ENCODE data around the gene SCD5. TPM values are rescaled to one million over a fixed set of nuclear protein-coding genes. Genes with fewer than 3 reads are reported as not detected.

Gene SCD5
- total RNA-seq, 1 donor: 1.0 TPM

- Histone ChIP-seq H3K9me3 (ENCODE audit: low read depth, low read length) (no peaks in the 10 kb centered on the region), H3K4me3 (ENCODE audit: low read length) (no peak overlapping the region)
These were observed 158.6 kb downstream of the SCD5 start for GRCh38 chr4:82639971-82640370.

DNA sequence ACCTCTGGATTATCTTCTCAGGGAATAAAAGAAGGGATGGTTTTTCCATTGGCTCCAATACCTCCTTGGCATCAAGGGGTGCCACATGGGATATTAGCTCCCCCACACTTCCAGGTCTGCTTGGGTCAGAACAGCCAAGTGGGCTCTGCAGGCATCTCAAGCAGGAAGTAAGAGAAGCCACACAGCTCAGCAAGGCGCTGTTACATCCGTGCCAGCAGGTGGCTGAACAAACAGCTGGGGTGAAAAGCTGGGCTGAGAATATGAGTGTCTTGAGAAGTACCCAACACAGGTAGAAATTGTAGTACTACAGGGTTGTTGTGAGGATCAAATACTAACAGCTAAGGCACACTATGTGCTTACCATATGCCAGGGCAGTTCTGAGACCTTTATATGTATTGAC, 160.1 kb downstream of the SCD5 start:
- Histone ChIP-seq H3K27me3 (ENCODE audit: insufficient read depth, low read length) (no peaks in the 10 kb centered on the region), H3K4me1 (ENCODE audit: insufficient read depth, low read length) (no peaks in the 10 kb centered on the region), H3K4me3 (ENCODE audit: low read length) (no peak overlapping the region)

More at GRCh38 chr4:82639971-82640370, 158.6 kb downstream of the SCD5 start:
- H3K27me3 ChIP-seq (ENCODE audit: insufficient read depth, low read length): no peaks in the 10 kb centered on the region
- H3K4me1 ChIP-seq (ENCODE audit: insufficient read depth, low read length): no peaks in the 10 kb centered on the region

DNA sequence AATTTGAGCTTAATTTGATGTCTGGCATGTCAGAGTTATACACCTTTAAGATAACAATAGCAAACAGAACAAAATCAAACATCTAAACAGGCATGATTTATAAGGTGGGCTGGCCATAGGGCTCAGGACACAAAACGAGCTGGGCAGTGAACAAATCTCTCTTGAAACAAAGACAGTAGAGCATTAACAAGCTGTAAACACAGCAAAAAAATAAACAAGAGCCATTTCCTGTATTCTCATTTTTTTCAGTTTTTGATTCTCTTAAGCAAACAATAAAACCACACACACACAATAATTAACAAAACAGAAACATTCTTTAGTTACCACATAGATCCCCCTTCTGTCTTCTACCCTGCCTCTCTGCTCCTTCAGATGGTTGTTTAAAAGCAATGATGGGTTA, 168.5 kb downstream of the SCD5 start:
- no peaks in the 10 kb centered on the region for H3K9me3 ChIP-seq (ENCODE audit: low read depth, low read length)
- no peaks in the 10 kb centered on the region for H3K27me3 ChIP-seq (ENCODE audit: insufficient read depth, low read length)
- no peak overlapping the region for H3K4me3 ChIP-seq (ENCODE audit: low read length)

More for the DNA sequence above, 160.1 kb downstream of the SCD5 start:
- no peaks in the 10 kb centered on the region for H3K9me3 ChIP-seq (ENCODE audit: low read depth, low read length)

DNA sequence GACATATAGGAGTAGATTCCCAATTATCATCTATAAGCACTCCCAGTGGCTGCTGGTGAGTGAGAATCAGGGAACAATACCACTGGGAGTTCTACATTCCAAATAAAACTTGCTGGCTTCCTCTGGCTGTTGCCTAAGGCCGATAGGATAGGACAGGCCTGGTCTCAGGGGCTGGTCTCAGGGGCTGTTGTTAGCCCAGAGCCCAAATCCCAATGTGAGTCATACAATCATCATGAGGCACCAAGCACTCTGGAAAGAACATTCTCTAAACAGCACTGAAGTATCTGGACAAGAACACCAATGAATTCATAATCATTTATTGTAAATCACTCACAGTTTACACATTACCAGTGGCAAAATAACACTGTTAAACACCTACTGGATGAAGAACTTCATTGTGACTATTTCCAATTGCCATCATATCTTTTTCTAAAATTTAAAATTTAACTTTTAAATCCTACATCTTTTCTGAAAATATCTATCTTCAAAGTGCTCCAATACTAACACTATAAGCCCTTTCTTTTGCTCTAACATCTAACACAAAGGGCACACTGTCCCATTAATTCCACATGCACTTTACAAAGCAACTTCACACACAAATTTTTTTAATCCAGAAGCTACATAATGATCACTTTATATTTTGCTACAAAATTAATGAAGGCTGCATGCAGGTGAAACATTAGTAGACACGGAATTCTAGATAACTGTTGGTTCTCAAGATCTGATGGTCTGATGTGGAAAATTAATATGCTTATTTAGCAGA, 169.2 kb downstream of the SCD5 start:
- Histone ChIP-seq H3K4me1 (ENCODE audit: insufficient read depth, low read length) (no peaks in the 10 kb centered on the region), H3K27me3 (ENCODE audit: insufficient read depth, low read length) (no peaks in the 10 kb centered on the region), H3K9me3 (ENCODE audit: low read depth, low read length) (no peaks in the 10 kb centered on the region), H3K4me3 (ENCODE audit: low read length) (no peak overlapping the region)

More for the DNA sequence above, 168.5 kb downstream of the SCD5 start:
- no peaks in the 10 kb centered on the region for H3K4me1 ChIP-seq (ENCODE audit: insufficient read depth, low read length)

GRCh38 chr4:82626251-82626868, 172.2 kb downstream of the SCD5 start:
- Histone ChIP-seq H3K9me3 (ENCODE audit: low read depth, low read length) (no peaks in the 10 kb centered on the region), H3K4me1 (ENCODE audit: insufficient read depth, low read length) (no peaks in the 10 kb centered on the region), H3K27me3 (ENCODE audit: insufficient read depth, low read length) (no peaks in the 10 kb centered on the region), H3K4me3 (ENCODE audit: low read length) (no peak overlapping the region)

DNA sequence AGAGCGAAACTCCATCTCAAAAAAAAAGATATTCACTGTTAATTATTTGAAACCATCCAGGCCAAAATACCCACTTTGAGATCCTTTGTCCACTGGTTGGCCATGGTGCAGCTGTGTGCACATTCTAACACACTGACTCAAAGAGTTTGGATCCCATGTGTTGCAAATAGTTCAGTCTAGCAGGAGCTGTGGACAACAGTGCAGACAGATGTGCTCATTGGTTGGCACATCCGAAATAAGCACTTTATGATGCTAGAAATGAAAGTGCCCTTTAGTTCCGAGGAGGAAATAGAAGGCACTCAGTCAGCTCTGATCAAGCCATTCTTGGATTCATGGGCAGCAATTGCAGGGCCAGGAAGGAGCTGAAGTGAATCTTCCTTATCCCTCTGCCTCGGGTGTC, 173.8 kb downstream of the SCD5 start:
- no peaks in the 10 kb centered on the region for H3K4me1 ChIP-seq (ENCODE audit: insufficient read depth, low read length)
- H3K9me3 ChIP-seq (ENCODE audit: low read depth, low read length): no peaks in the 10 kb centered on the region
- H3K4me3 ChIP-seq (ENCODE audit: low read length): no peak overlapping the region
- no peaks in the 10 kb centered on the region for H3K27me3 ChIP-seq (ENCODE audit: insufficient read depth, low read length)

- no peak overlapping the region for H3K4me3 ChIP-seq (ENCODE audit: low read length)
- no peaks in the 10 kb centered on the region for H3K4me1 ChIP-seq (ENCODE audit: insufficient read depth, low read length)
- H3K9me3 ChIP-seq (ENCODE audit: low read depth, low read length): no peaks in the 10 kb centered on the region
- no peaks in the 10 kb centered on the region for H3K27me3 ChIP-seq (ENCODE audit: insufficient read depth, low read length)
These were observed 175.4 kb downstream of the SCD5 start for GRCh38 chr4:82623121-82623683.

GRCh38 chr4:82621251-82621650, 177.3 kb downstream of the SCD5 start:
- no peaks in the 10 kb centered on the region for H3K27me3 ChIP-seq (ENCODE audit: insufficient read depth, low read length)
- H3K9me3 ChIP-seq (ENCODE audit: low read depth, low read length): no peaks in the 10 kb centered on the region
- H3K4me1 ChIP-seq (ENCODE audit: insufficient read depth, low read length): no peaks in the 10 kb centered on the region
- no peak overlapping the region for H3K4me3 ChIP-seq (ENCODE audit: low read length)

GRCh38 chr4:82620126-82620735, 178.4 kb downstream of the SCD5 start:
- Histone ChIP-seq H3K9me3 (ENCODE audit: low read depth, low read length) (no peaks in the 10 kb centered on the region), H3K27me3 (ENCODE audit: insufficient read depth, low read length) (no peaks in the 10 kb centered on the region), H3K4me3 (ENCODE audit: low read length) (no peak overlapping the region)

GRCh38 chr4:82618103-82618720, 180.4 kb downstream of the SCD5 start:
- no peak overlapping the region for H3K4me3 ChIP-seq (ENCODE audit: low read length)
- no peaks in the 10 kb centered on the region for H3K9me3 ChIP-seq (ENCODE audit: low read depth, low read length)
- H3K27me3 ChIP-seq (ENCODE audit: insufficient read depth, low read length): no peaks in the 10 kb centered on the region
- H3K4me1 ChIP-seq (ENCODE audit: insufficient read depth, low read length): no peaks in the 10 kb centered on the region

More at GRCh38 chr4:82620126-82620735, 178.4 kb downstream of the SCD5 start:
- H3K4me1 ChIP-seq (ENCODE audit: insufficient read depth, low read length): no peaks in the 10 kb centered on the region

DNA sequence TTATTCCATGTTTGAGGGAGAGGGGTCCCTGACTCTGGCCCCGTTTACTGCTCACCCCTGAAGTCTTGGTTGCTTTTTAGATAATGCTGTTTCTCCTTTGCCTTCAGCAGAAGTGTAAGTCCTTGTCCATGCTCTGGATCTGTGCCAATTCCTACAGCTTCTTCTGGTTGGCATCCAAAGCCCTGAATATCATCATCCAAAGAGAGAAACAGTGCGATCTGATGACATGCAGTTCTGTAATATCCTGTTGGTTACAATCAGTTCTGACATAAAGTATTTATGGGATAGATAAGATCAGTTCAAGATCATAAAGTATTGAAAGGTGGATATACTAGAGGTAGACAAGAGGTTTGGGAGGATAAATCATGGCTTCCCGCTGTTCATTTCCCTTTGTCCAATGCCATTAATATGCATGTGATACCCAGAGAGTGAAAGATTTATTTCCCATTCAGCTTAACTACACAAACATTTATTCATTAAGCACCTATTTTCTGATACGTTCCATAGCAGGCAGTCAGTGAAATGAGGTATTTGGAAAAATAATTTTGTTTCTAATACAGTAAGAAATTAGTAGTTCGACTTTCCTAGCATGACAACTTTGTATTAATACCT, 183.7 kb downstream of the SCD5 start:
- H3K27me3 ChIP-seq (ENCODE audit: insufficient read depth, low read length): no peaks in the 10 kb centered on the region
- no peak overlapping the region for H3K4me3 ChIP-seq (ENCODE audit: low read length)

DNA sequence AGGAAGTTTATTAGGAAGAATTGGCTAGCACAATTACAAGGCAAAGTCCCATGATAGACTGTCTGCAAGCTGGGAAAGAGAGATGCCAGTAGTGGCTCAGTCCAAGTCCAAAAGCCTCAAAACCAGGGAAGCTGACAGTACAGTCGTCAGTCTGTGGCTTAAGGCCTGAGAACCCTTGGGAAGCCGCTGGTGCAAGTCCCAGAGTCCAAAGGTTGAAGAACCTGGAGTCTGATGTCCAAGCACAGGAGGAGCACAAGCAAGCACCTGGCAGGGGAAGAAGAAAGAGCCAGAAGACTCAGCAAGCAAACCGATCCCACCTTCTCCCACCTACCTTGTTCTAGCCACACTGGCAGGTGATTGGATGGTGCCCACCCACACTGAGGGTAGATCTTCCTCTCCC, 185.5 kb downstream of the SCD5 start:
- Histone ChIP-seq H3K4me1 (ENCODE audit: insufficient read depth, low read length) (no peaks in the 10 kb centered on the region), H3K4me3 (ENCODE audit: low read length) (no peak overlapping the region), H3K27me3 (ENCODE audit: insufficient read depth, low read length) (no peaks in the 10 kb centered on the region), H3K9me3 (ENCODE audit: low read depth, low read length) (no peaks in the 10 kb centered on the region)

More for the DNA sequence above, 183.7 kb downstream of the SCD5 start:
- Histone ChIP-seq H3K4me1 (ENCODE audit: insufficient read depth, low read length) (no peaks in the 10 kb centered on the region), H3K9me3 (ENCODE audit: low read depth, low read length) (no peaks in the 10 kb centered on the region)

GRCh38 chr4:82611982-82612381, 186.6 kb downstream of the SCD5 start:
- Histone ChIP-seq H3K4me3 (ENCODE audit: low read length) (no peak overlapping the region), H3K9me3 (ENCODE audit: low read depth, low read length) (no peaks in the 10 kb centered on the region), H3K27me3 (ENCODE audit: insufficient read depth, low read length) (no peaks in the 10 kb centered on the region), H3K4me1 (ENCODE audit: insufficient read depth, low read length) (no peaks in the 10 kb centered on the region)

- Histone ChIP-seq H3K9me3 (ENCODE audit: low read depth, low read length) (no peaks in the 10 kb centered on the region), H3K27me3 (ENCODE audit: insufficient read depth, low read length) (no peaks in the 10 kb centered on the region), H3K4me3 (ENCODE audit: low read length) (no peak overlapping the region), H3K4me1 (ENCODE audit: insufficient read depth, low read length) (no peaks in the 10 kb centered on the region)
These were observed 187.1 kb downstream of the SCD5 start for GRCh38 chr4:82611527-82611926.

All from mononuclear cell (primary cell).